ENCODE data around the gene TPRKB.
"Not testable (repeated sequence)": the region's sequence is repeated elsewhere in the genome, so short reads cannot be mapped to it uniquely, and the experiment has no call there.

The TPRKB gene

DNA sequence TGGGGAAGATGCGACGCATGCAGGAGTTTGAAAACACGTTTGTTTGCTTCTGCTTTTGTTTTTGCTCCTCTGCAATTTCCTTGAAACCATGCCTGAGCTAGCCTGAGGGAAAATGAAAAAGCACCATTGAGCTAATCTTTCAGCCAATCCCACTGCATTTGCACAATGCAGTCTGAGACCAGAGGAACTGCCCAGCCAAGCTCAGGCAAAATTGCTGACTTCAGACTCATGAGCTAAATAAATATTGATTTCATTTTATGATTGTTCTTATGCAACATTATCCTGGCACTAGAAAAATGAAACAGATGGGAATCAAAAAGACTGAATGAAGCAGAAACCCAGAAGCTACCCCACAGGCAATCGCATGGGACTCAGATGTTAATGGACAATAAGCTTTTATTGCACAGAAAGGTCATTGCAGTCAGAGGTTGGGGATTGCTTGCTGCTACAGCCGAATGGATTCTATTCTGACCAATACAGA, 37.0 kb downstream of the TPRKB start:
- DNase-seq (ENCODE audit: low spot score), result no peak

DNA sequence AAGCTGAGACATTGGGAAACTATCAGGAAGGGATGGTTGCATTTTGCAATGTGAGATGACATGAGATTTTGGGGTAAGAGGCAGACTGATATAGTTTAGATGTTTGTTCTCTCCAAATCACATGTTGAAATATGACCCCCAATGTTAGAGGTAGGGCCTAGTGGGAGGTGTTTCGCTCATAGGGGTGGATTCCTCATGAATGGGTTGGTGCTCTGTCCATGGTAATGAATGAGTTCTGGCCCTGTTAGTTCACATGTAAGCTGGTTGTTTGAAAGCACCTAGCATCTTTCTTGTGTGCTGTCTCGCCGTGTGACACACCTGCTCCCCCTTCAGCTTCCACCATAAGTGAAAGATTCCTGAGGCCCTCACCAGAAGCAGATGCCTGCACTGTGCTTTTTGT, 37.7 kb downstream of the TPRKB start:
- DNase-seq (ENCODE audit: low spot score), result no peak

DNA sequence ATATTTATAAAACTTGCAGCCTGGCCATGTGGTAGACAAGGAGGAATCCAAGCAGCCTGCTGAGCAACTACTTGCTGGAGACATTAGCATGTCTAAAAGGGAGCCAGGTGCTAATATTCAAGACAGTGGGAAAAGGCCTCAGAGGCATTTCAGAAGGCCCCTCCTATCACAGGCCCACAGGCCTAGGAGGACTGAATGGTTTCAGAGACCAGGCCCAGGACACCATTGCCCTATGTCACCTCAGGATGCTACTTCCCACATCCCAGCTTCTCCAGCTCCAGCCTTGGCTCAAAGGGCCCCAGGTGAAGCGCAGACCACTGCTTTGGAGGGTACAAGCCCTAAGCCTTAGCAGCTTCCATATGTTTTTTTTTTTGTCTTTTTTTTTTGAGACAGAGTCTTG, 39.0 kb downstream of the TPRKB start:
- DNase-seq (ENCODE audit: low spot score), result no peak

DNA sequence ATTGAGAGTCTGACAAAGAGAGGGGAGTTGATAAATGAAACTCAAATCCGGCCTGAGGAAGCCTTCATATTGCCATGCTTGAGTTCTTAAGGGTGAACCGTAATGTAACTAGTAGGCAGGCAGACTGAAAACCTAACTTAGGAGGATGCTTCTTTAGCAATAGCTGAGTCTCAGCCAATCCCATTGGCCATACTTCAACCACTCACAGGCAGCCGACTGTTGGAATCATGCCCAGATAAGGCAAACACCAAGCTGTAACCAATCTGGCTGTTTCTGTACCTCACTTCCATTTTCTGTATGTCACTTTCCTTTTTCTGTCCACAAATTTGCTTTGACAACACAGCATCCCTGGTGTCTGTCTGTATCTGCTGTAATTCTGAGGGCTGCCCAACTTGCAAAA, 39.5 kb downstream of the TPRKB start:
- DNase-seq (ENCODE audit: low spot score), result no peak

DNA sequence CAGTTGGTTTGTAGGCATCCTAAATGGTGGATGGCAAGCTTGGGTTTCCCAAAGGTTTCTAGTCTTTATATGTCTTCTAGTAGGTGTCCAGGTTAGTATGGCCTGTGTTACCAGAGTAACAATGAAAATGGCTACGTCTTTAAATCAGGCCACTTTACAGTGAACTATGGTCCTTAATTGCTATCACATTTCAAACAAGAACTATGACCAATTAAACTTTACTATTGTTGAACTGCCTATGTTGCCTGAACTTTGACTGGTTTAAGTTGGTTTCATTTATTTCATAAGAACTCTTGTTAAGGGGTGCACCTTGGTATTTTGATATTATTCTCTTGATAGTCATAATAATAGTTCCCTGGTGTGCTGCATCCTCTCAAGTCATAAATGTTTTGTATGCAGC, 40.2 kb downstream of the TPRKB start:
- DNase-seq (ENCODE audit: low spot score), result not testable (repeated sequence)

DNA sequence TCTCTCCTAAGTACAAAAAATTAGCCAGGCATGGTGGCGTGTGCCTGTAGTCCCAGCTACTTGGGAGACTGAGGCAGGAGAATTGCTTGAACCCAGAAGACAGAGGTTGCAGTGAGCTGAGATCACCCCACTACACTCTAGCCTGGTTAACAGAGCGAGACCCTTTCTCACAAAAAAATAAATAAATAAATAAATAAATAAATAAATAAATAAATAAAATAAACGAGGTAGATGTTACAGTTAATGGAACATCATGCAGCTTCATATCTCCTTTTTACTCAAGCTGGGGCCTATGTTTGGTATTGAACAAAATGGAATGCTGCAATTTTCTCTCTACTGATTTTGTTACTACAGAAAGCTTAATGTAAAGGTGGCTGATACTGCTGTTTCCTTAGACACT, 40.6 kb downstream of the TPRKB start:
- not testable (repeated sequence) for DNase-seq (ENCODE audit: low spot score)

DNA sequence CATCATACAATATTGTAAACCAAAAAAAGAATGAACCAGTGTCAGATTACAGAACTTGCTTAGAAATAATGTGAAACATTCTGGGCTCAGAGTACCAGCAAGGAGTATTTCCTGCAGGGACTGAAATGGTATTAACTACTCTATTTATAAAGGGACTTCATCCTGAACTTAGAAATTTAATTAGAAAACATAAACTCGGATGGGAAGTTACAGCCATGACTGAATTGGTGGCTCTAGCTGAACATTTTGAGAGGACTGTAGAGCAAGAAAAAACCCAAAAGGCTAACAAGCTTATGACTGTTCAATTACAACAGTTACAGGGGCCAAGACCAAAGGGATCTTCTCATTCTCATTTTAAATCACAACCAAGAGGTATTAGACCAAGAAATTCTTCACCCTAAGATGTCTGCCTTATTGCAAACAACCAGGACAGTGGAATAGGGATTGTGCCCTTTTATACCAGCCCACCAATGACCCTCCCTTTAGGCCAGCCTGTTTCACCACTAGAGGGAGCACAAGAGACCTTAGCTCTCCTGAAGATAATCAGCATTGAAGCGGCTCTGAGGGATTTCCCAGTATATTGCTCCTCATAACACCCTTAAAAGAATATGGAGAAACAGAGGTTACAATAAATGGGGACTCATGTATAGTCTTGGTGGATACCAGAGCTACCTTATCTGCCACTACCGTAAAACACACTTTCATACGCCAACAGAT, 46.6 kb downstream of the TPRKB start:
- DNase-seq (ENCODE audit: low spot score), result not testable (repeated sequence)

DNA sequence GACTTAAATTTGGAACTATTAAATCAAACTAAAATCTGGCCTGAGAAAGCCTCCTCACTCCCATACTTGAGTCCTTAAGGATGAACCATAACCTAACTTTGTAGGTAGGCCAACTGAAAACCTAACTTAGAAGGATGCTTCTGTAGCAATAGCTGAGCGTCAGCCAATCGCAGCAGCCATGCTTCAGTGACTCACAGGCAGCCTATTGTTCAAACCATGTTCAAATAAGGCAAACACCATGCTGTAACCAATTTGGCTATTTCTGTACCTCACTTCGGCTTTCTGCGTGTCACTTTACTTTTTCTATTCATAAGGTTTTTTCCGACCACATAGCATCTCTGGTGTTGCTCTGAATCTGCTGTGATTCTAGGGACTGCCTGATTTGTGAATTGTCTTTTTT, 48.7 kb downstream of the TPRKB start:
- not testable (repeated sequence) for DNase-seq (ENCODE audit: low spot score)

DNA sequence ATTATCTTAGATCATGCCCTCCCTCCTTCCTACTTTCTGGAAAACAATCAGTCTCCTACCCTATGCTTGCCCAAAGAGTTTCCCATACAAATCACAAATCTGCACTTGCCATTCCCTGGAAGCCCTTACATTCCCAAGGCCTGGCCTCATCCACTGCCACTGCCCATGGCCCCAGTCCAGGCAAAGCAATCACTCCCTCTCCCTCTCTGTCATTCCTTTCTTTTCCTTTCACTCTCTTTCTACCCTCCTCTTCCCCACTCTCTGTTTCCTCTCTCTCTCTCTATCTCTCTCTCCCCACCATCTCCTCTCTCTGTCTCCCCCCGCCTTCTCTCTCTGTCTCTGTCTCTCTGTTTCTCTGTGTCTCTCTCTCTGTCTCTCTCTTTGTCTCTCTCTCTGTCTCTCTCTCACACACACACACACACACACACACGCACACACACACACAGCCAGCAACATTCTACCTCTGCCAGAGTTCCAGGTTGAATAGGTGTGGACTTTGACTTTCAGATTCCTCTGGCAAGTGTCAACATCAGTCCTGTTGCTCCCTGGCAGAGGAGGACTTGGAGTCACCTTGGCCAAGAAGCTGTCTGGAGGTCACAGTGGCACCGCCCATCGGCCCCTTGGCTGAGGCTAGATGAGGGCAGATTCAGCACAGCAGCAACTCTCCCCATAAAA, 51.2 kb downstream of the TPRKB start:
- DNase-seq (ENCODE audit: low spot score), result no peak

DNA sequence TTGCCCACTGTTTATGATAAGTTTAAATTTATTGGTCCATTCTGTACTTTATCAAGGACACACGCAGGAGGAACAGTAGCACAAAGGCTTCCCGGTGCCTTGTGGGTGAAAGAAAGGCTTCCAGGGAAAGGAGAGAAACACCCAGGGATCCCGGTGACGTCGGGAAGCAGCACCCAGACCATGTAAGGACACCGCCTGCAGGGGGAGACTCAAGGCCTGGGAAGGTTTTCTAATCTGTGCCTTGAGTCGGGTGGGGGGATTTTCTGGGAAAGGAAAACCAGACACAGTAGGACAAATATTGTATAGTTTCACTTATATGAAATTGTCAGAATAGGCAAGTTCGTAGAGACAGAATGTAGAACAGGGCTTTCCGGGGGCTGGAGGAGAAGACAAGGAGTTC, 52.2 kb downstream of the TPRKB start:
- not testable (repeated sequence) for DNase-seq (ENCODE audit: low spot score)

DNA sequence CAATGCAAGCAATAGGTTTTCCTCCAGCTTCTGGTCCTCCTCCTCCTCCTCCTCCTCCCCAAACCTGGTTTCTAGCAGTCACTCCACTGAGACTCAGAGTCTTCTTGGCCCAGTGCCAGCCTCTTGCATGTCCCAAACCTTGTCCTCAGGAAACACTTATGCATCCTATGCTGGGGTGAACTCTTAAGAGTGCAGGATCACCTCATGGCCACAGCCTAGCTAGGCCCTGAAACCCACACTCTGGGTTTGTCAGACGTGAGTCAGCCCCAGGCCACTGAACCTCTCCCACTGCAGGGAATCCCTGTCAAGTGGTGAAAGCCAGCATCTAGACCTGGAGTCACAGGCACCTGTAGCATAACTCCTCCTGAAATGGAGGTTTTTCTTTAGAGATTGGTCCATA, 52.8 kb downstream of the TPRKB start:
- not testable (repeated sequence) for DNase-seq (ENCODE audit: low spot score)

DNA sequence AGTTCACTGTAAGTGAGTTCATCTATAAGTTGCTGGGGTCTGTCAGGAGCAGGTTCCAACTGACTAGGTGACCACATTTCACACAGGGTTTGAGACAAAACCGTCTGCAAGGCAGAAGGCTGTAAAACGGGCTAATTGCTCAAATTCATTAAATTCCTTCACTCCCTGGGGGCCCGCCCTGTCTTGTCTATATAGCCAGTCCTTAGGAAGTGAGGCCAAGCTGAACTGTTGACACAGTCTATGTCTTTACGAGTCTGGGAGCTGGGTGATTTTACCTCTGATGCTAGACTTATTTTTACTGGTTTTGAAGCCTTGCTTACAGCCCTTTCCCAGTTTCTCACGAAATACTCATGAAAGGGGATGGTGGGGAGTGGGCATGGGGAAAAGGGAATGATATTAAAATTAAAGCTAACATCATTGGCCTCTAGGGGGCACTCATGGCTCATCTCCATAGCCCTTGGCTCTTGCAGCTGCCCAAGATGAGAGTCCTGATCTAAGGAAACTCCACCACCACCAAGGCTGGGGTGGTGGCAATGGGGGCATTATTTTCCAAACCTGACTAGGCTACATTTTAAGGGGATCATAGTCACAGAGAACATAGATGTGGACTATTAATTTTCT, 57.1 kb downstream of the TPRKB start:
- DNase-seq (ENCODE audit: low spot score), result not testable (repeated sequence)
